SU-DHL-6 (cell line): Measurements from ENCODE around the gene PLXDC2.

ENCODE experiments used
- H2AFZ ChIP-seq: fragments of 200-600 bp; sonication (generic); 2 replicates; pipeline ENCODE4 v1.6.1; 2014; ENCODE audit warnings: low read depth, mild to moderate bottlenecking, moderate library complexity, mixed read lengths, antibody characterized with exemption, low read length; ENCODE audit not compliant: severe bottlenecking
- H3F3A ChIP-seq: fragments of 200-600 bp; shearing (Covaris generic); 2 replicates; pipeline ENCODE4 v1.6.0; 2016; ENCODE audit warnings: antibody characterized with exemption, mild to moderate bottlenecking; ENCODE audit not compliant: insufficient read depth
- H3K27ac ChIP-seq: fragments of 200-600 bp; sonication (generic); 2 replicates; pipeline ENCODE4 v1.5.1; 2016; ENCODE audit warnings: low read depth, mild to moderate bottlenecking, low read length, moderate library complexity, mixed read lengths
- H3K27me3 ChIP-seq: fragments of 200-600 bp; sonication (generic), shearing (Covaris generic); 2 replicates; pipeline ENCODE4 v1.6.0; 2014; ENCODE audit warnings: mild to moderate bottlenecking, low read length
- H3K36me3 ChIP-seq: fragments of 200-600 bp; sonication (generic); 2 replicates; pipeline ENCODE4 v1.6.1; 2014; ENCODE audit warnings: mild to moderate bottlenecking, low read length, mixed read lengths
- H3K4me2 ChIP-seq: fragments of 300-600, 200-600 bp; shearing (Covaris generic), sonication (generic); 2 replicates; pipeline ENCODE4 v1.6.0; 2014; ENCODE audit warnings: low read length, low read depth, mild to moderate bottlenecking; ENCODE audit not compliant: poor library complexity, severe bottlenecking
- H3K4me3 ChIP-seq: fragments of 200-600 bp; sonication (generic); 2 replicates; pipeline ENCODE4 v1.5.1; 2014; ENCODE audit warnings: antibody characterized with exemption, low read length, mild to moderate bottlenecking, mixed read lengths; ENCODE audit not compliant: insufficient read depth, poor library complexity, severe bottlenecking
- H3K79me2 ChIP-seq: fragments of 200-600 bp; sonication (generic); 2 replicates; pipeline ENCODE4 v1.6.1; 2014; ENCODE audit warnings: mild to moderate bottlenecking, low read length, moderate library complexity; ENCODE audit not compliant: insufficient read depth
- H3K9ac ChIP-seq: fragments of 200-600 bp; sonication (generic); 2 replicates; pipeline ENCODE4 v1.7.0; 2014; ENCODE audit warnings: mild to moderate bottlenecking, low read length
- H3K9me2 ChIP-seq: fragments of 200-600 bp; sonication (generic); replicated peaks from 2 replicates; pipeline ENCODE4 v1.6.1; 2014; ENCODE audit warnings: low read length; ENCODE audit not compliant: insufficient read depth
- H3K9me3 ChIP-seq: fragments of 200-600 bp; sonication (generic); 2 replicates; pipeline ENCODE4 v1.6.1; 2014; ENCODE audit warnings: low read length, mixed read lengths; ENCODE audit not compliant: insufficient read depth
- H4K20me1 ChIP-seq: fragments of 200-600 bp; sonication (generic); 2 replicates; pipeline ENCODE4 v1.6.1; 2014; ENCODE audit warnings: low read depth, mild to moderate bottlenecking, antibody characterized with exemption, low read length, moderate library complexity, mixed read lengths
- EZH2phosphoT487 ChIP-seq: fragments of 200-600 bp; sonication (generic), shearing (Covaris generic); conservative IDR thresholded peaks from 2 replicates; pipeline ENCODE4 v1.6.1; 2018; ENCODE audit warnings: mild to moderate bottlenecking, antibody characterized with exemption, low read length, moderate library complexity, mixed read lengths
- TF ChIP-seq, protein P1 (sequence below): fragments of 200-600 bp; sonication (generic); IDR thresholded peaks from one replicate; pipeline ENCODE4 v1.5.1; 2017; ENCODE audit warnings: antibody characterized with exemption, mild to moderate bottlenecking, low read length, moderate library complexity; ENCODE audit not compliant: insufficient read depth, poor library complexity, severe bottlenecking

Gene PLXDC2

DNA sequence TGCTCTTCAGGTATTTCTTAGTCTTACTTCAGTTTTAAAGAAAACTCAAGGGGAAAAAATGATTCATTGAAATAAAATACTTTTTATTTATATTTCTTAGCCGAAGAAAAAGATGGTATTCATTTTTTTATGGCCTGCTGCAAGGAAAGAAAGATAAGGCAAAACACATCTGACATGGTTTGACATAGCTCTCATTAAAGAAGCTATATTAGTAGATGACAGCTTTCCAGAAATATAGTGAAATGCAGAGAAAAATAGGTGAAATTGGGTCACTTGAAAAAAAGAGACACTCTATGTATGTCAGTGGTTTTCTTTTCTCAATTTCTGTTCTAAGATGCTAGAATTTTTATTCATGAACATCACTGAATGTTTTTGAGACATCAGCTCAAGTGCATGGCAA lies 438.3 kb downstream of the PLXDC2 start:
- H3K27ac ChIP-seq: no peak overlapping the region
- no peaks in the 10 kb centered on the region for H3K9me3 ChIP-seq
- no peaks in the 10 kb centered on the region for H3K79me2 ChIP-seq
- no peaks in the 10 kb centered on the region for H3K27me3 ChIP-seq
- H3K9me2 ChIP-seq: no peaks in the 10 kb centered on the region
- no peak overlapping the region for H3K9ac ChIP-seq
- H3K36me3 ChIP-seq: no peaks in the 10 kb centered on the region
- H2AFZ ChIP-seq: no peak overlapping the region
- no peaks in the 10 kb centered on the region for H4K20me1 ChIP-seq
- no peak for TF ChIP-seq EZH2phosphoT487
- TF ChIP-seq, protein P1, sequence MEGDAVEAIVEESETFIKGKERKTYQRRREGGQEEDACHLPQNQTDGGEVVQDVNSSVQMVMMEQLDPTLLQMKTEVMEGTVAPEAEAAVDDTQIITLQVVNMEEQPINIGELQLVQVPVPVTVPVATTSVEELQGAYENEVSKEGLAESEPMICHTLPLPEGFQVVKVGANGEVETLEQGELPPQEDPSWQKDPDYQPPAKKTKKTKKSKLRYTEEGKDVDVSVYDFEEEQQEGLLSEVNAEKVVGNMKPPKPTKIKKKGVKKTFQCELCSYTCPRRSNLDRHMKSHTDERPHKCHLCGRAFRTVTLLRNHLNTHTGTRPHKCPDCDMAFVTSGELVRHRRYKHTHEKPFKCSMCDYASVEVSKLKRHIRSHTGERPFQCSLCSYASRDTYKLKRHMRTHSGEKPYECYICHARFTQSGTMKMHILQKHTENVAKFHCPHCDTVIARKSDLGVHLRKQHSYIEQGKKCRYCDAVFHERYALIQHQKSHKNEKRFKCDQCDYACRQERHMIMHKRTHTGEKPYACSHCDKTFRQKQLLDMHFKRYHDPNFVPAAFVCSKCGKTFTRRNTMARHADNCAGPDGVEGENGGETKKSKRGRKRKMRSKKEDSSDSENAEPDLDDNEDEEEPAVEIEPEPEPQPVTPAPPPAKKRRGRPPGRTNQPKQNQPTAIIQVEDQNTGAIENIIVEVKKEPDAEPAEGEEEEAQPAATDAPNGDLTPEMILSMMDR: no peak
- no peak overlapping the region for H3K4me2 ChIP-seq
- no peaks in the 10 kb centered on the region for H3F3A ChIP-seq
- H3K4me3 ChIP-seq: no peak overlapping the region

DNA sequence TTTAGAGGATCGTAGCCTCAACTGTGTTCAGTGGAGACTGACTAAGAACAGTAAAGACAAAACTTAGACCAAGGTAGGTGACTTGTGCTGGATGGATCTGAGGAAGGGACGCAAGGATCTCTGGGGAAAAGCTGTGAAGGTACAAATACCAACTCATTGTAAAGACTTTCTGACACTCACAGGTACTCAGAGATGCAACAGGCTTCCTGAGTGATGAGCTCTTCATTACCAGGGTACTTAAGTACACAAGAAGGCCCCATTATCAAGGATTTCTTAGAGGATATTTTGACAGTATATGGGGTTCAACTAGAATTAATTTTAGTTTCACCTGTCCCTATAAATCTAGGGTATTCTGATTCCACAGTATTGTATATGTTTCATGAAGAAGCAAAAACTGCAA lies 440.7 kb downstream of the PLXDC2 start:
- TF ChIP-seq, protein P1: no peak
- no peak for TF ChIP-seq EZH2phosphoT487
- Histone ChIP-seq H3F3A (no peaks in the 10 kb centered on the region), H2AFZ (no peak overlapping the region), H4K20me1 (no peaks in the 10 kb centered on the region), H3K4me3 (no peak overlapping the region), H3K27ac (no peak overlapping the region), H3K9me2 (no peaks in the 10 kb centered on the region), H3K9ac (no peak overlapping the region), H3K9me3 (no peaks in the 10 kb centered on the region), H3K27me3 (no peaks in the 10 kb centered on the region), H3K4me2 (no peak overlapping the region), H3K79me2 (no peaks in the 10 kb centered on the region), H3K36me3 (no peaks in the 10 kb centered on the region)

DNA sequence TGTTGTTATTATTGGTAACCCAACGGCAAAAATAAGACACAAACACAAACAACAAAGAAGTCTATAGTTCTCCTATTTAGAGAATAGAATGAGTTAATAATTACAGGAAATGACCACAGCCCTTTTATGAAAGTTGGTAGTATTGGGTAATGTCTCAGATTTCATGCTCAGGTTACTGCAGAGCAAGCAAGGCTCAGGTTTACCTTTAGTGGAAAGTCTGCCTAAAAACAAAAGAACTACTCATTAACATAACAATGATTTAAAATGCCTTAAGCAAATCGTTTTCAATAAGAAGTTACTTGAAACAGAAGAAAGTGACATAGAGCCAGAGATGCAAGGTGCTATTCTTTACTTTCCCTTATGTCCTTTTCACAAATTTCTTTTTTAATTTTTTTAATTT lies 441.2 kb downstream of the PLXDC2 start:
- Histone ChIP-seq H3K4me2 (no peak overlapping the region), H3F3A (no peaks in the 10 kb centered on the region), H4K20me1 (no peaks in the 10 kb centered on the region), H3K27me3 (no peaks in the 10 kb centered on the region), H3K9me3 (no peaks in the 10 kb centered on the region), H3K9ac (no peak overlapping the region), H2AFZ (no peak overlapping the region), H3K79me2 (no peaks in the 10 kb centered on the region), H3K4me3 (no peak overlapping the region), H3K27ac (no peak overlapping the region), H3K9me2 (no peaks in the 10 kb centered on the region), H3K36me3 (no peaks in the 10 kb centered on the region)
- no peak for TF ChIP-seq EZH2phosphoT487
- TF ChIP-seq, protein P1: no peak
